Caco-2 (cell line): Measurements from ENCODE around the gene C16orf87. TPM values are rescaled to one million over a fixed set of nuclear protein-coding genes. Genes with fewer than 3 reads are reported as not detected.

ENCODE experiments used
- BruUV-seq: library from RNA; stranded (reverse); fragments of 400-500 nt; replicated peaks from 2 replicates; lab custom pipeline; 2021; lab: Mats Ljungman, UMichigan
- CTCF ChIA-PET: fragments of 300-600 bp; sonication (Branson Sonifier 250); formaldehyde crosslinking; loops from one replicate; lab custom pipeline; 2022; ENCODE audit warnings: antibody characterized with exemption; lab: Charles Lee
- POLR2A ChIA-PET: fragments of 300-600 bp; sonication (Branson Sonifier 250); formaldehyde crosslinking; loops from one replicate; lab custom pipeline; 2022; ENCODE audit warnings: antibody characterized with exemption; lab: Charles Lee
- DNase-seq, 2 experiments: peaks; one replicate each; pipeline versions ENCODE4 v3.0.0 to v3.0.0-alpha.2; 2020 to 2022
- H3K27me3 ChIP-seq: replicated peaks from 2 replicates; pipeline ENCODE4 v1.6.0; 2011; ENCODE audit warnings: low read length; ENCODE audit not compliant: control insufficient read depth, insufficient read depth
- H3K36me3 ChIP-seq: 2 replicates; pipeline ENCODE4 v1.5.1; 2011; ENCODE audit warnings: low read length; ENCODE audit not compliant: control insufficient read depth, insufficient read depth
- H3K4me1 ChIP-seq: fragments of 250-450 bp; sonication (Bioruptor Pico); 2 replicates; pipeline ENCODE4 v1.5.1; 2020; ENCODE audit warnings: mild to moderate bottlenecking
- H3K4me3 ChIP-seq: 2 replicates; pipeline ENCODE4 v1.5.1; 2011; ENCODE audit warnings: low read depth, mild to moderate bottlenecking, control low read depth, low read length
- H3K9me3 ChIP-seq: fragments of 250-450 bp; sonication (Bioruptor Pico); 2 replicates; pipeline ENCODE4 v1.5.1; 2020; ENCODE audit warnings: mild to moderate bottlenecking, moderate library complexity
- H3K27ac Mint-ChIP-seq: one replicate; pipeline ENCODE4 v1.8.0; 2022; ENCODE audit warnings: mixed read lengths; ENCODE audit not compliant: unreplicated experiment
- H3K27me3 Mint-ChIP-seq: one replicate; pipeline ENCODE4 v1.8.0; 2022; ENCODE audit warnings: mixed read lengths; ENCODE audit not compliant: insufficient read depth, unreplicated experiment
- H3K36me3 Mint-ChIP-seq: one replicate; pipeline ENCODE4 v1.8.0; 2022; ENCODE audit warnings: mild to moderate bottlenecking, mixed read lengths; ENCODE audit not compliant: insufficient read depth, unreplicated experiment
- H3K4me1 Mint-ChIP-seq: one replicate; pipeline ENCODE4 v1.8.0; 2022; ENCODE audit warnings: low read depth, mixed read lengths; ENCODE audit not compliant: unreplicated experiment
- H3K4me3 Mint-ChIP-seq: one replicate; pipeline ENCODE4 v1.8.0; 2022; ENCODE audit warnings: mild to moderate bottlenecking, moderate library complexity, mixed read lengths; ENCODE audit not compliant: unreplicated experiment
- H3K9me3 Mint-ChIP-seq: one replicate; pipeline ENCODE4 v1.8.0; 2022; ENCODE audit warnings: mixed read lengths; ENCODE audit not compliant: unreplicated experiment
- intact Hi-C: fragments of 100-400 bp; cut with micrococcal nuclease; formaldehyde crosslinking; loops from one replicate; pipeline ENCODE4 v1.10.0; 2022; ENCODE audit not compliant: unreplicated experiment
- total RNA-seq: library from RNA; stranded (reverse); gene quantifications from 2 replicates; pipeline ENCODE4 v1.2.3, GENCODE V29; 2022
- TF ChIP-seq, protein P1 (sequence below), 2 experiments: fragments of 200-600 bp in 1 of 2; IDR thresholded peaks; 1 replicate in 1 of 2; 2 replicates in 1 of 2; pipeline versions ENCODE4 v1.5.1 to v1.8.0; 2011 to 2022; ENCODE audit warnings: antibody characterized with exemption in 1 of 2, control low read depth in 1 of 2, inconsistent platforms in 1 of 2, low read depth in 1 of 2, low read length in 1 of 2, mild to moderate bottlenecking in 1 of 2, moderate library complexity in 1 of 2; ENCODE audit not compliant: insufficient read depth in 1 of 2, severe bottlenecking in 1 of 2, unreplicated experiment in 1 of 2

C16orf87 gene
- total RNA-seq, 1 experiment from 2014 or later, result 12.1 TPM

GRCh38 chr16:46811682-46812081 is 19.3 kb downstream of the C16orf87 start:
- CTCF ChIA-PET, result no interaction called here
- H3K9me3 Mint-ChIP-seq, result peaks cover 18% of the 10 kb centered on the region
- no peak for DNase-seq

DNA sequence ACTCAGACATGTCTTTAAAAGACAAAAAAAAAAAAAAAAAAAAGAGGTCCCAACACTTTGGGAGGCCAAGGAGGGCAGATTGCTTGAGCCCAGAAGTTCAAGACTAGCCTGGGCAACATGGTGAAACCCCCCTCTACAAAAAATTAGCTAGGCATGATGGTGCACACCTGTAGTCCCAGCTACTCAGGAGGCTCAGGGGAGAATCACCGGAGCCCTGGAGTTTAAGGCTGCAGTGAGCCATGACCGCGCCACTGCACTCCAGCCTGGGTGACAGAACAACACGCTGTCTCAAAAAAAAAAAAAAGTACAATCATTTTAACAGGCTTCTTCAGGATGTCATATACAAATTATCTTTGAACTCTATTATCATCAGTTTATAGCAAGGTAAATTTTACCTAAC is 22.0 kb downstream of the C16orf87 start:
- H3K27me3 ChIP-seq, result no peaks in the 10 kb centered on the region
- intact Hi-C loops, result loop anchor here (5.0 kb wide), 1 partner anchor 177 kb away; no protein-coding TSS in a partner anchor
- no peaks in the 10 kb centered on the region for H3K9me3 ChIP-seq
- Mint-ChIP-seq H3K27ac (no peak overlapping the region), H3K4me3 (no peak overlapping the region), H3K9me3 (peaks cover 9% of the 10 kb centered on the region), H3K36me3 (peaks cover 12% of the 10 kb centered on the region), H3K27me3 (no peaks in the 10 kb centered on the region), H3K4me1 (peaks cover 18% of the 10 kb centered on the region)
- no peak overlapping the region for H3K4me3 ChIP-seq
- no peaks in the 10 kb centered on the region for H3K36me3 ChIP-seq
- no peak for DNase-seq
- H3K4me1 ChIP-seq, result peaks cover 7% of the 10 kb centered on the region
- TF ChIP-seq, protein P1, sequence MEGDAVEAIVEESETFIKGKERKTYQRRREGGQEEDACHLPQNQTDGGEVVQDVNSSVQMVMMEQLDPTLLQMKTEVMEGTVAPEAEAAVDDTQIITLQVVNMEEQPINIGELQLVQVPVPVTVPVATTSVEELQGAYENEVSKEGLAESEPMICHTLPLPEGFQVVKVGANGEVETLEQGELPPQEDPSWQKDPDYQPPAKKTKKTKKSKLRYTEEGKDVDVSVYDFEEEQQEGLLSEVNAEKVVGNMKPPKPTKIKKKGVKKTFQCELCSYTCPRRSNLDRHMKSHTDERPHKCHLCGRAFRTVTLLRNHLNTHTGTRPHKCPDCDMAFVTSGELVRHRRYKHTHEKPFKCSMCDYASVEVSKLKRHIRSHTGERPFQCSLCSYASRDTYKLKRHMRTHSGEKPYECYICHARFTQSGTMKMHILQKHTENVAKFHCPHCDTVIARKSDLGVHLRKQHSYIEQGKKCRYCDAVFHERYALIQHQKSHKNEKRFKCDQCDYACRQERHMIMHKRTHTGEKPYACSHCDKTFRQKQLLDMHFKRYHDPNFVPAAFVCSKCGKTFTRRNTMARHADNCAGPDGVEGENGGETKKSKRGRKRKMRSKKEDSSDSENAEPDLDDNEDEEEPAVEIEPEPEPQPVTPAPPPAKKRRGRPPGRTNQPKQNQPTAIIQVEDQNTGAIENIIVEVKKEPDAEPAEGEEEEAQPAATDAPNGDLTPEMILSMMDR (IDR thresholded peaks at IDR 0.05; ENCODE audit: insufficient read depth in 1 of 2, low read depth in 1 of 2, low read length in 1 of 2, severe bottlenecking in 1 of 2, unreplicated experiment in 1 of 2), result no peak
- BruUV-seq, result no TSS peak
- POLR2A ChIA-PET, result no interaction called here
- CTCF ChIA-PET, result no interaction called here

More at GRCh38 chr16:46811682-46812081, 19.3 kb downstream of the C16orf87 start:
- peaks cover 18% of the 10 kb centered on the region for H3K4me1 Mint-ChIP-seq
- Histone ChIP-seq H3K27me3 (no peaks in the 10 kb centered on the region), H3K9me3 (no peaks in the 10 kb centered on the region), H3K36me3 (no peaks in the 10 kb centered on the region), H3K4me1 (peaks cover 7% of the 10 kb centered on the region), H3K4me3 (no peak overlapping the region)
- H3K27me3 Mint-ChIP-seq, result no peaks in the 10 kb centered on the region
- TF ChIP-seq, protein P1 (IDR thresholded peaks at IDR 0.05; ENCODE audit: insufficient read depth in 1 of 2, low read depth in 1 of 2, low read length in 1 of 2, severe bottlenecking in 1 of 2, unreplicated experiment in 1 of 2), result no peak
- H3K27ac Mint-ChIP-seq, result no peak overlapping the region
- H3K36me3 Mint-ChIP-seq, result peaks cover 12% of the 10 kb centered on the region
- POLR2A ChIA-PET, result no interaction called here
- intact Hi-C loops, result no loop called here
- no peak overlapping the region for H3K4me3 Mint-ChIP-seq
- BruUV-seq, result no TSS peak

- H3K4me3 Mint-ChIP-seq, result no peak overlapping the region
- Histone ChIP-seq H3K4me3 (no peak overlapping the region), H3K36me3 (no peaks in the 10 kb centered on the region), H3K9me3 (no peaks in the 10 kb centered on the region), H3K27me3 (no peaks in the 10 kb centered on the region), H3K4me1 (peaks cover 7% of the 10 kb centered on the region)
- H3K9me3 Mint-ChIP-seq, result no peaks in the 10 kb centered on the region
- TF ChIP-seq, protein P1 (IDR thresholded peaks at IDR 0.05; ENCODE audit: insufficient read depth in 1 of 2, low read depth in 1 of 2, low read length in 1 of 2, severe bottlenecking in 1 of 2, unreplicated experiment in 1 of 2), result no peak
- no peaks in the 10 kb centered on the region for H3K27me3 Mint-ChIP-seq
- no peak for DNase-seq
- peaks cover 12% of the 10 kb centered on the region for H3K4me1 Mint-ChIP-seq
- no peak overlapping the region for H3K27ac Mint-ChIP-seq
- BruUV-seq, result no TSS peak
- POLR2A ChIA-PET, result no interaction called here
- CTCF ChIA-PET, result interaction anchor here (0.7 kb wide), 1 partner anchor 673 kb away, joined by 3 read pairs; no protein-coding TSS in a partner anchor
- peaks cover 12% of the 10 kb centered on the region for H3K36me3 Mint-ChIP-seq
- intact Hi-C loops, result loop anchor here (5.0 kb wide), 1 partner anchor 175 kb away; no protein-coding TSS in a partner anchor
Observed at GRCh38 chr16:46807336-46807735, 23.6 kb downstream of the C16orf87 start.
